Epidermal melanocyte (primary cell): ENCODE data around the gene DBP.
"Not testable (repeated sequence)": the region's sequence is repeated elsewhere in the genome, so short reads cannot be mapped to it uniquely, and the experiment has no call there.

Experiments
- DNase-seq: peaks from one replicate; pipeline ENCODE4 v3.0.0; 2011; ENCODE audit warnings: low spot score; ENCODE audit not compliant: insufficient read length

Gene DBP

DNA sequence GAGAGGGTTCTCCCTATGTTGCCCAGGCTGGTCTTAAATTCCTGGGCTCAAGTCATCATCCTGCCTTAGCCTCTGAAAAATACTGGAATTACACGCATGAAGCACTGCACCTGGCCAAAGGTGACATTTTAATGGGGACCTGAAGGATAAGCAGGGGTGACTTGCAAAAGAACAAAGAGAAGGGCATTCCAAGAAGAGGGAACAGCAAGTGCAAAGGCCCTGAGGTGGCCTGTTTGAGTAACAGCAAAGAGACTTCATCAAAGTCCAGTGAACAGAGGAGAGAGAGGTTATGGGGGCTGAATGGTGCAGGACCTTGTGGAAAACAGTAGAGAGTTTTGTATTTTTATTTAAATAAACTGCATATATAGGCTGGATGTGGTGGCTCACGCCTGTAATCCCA, 4.7 kb upstream of the DBP start:
- DNase-seq = no peak

DNA sequence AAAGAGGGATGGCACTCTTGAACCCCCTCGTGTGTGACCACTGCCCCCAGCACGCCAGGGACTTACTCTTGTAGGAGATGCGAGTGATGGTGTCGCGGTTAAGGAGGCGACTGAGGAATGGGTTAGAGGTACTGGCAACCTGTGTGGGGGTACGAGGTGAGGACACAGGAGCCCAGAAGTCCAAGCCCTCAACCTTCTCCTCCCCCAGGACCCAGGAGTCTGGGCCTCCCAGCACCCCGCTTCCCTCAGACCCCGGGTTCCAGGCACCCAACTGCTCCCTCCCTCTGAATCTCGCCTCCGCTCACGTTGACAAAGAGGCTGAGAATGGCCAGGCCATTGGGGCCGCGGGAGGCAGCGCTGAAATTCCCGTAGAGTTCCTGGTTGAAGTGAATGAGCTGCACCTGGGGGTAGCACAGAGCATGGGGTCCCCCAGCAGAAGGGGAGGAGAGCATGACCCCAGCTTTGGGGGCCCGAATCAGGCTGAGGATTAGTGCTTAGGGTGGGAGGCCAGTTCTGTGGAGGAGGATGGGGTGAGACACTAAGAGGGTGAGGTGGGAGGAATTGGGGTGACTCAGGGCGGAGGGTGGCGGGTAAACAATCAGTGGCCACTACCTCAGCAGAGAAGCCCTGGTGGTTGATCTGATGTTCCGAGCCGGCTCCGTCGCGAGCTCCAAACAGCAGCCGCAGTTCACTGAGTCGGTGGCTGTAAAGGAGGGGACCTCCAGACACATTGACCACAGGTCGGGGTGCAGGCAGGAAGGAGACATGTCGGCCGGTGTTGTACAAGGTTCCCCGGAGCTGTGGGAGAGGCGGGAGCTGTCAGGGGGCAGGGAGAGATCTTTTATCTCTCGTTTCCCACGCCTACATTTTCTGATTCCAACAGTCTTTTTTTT, 2.5 kb upstream of the DBP start:
- no peak for DNase-seq

DNA sequence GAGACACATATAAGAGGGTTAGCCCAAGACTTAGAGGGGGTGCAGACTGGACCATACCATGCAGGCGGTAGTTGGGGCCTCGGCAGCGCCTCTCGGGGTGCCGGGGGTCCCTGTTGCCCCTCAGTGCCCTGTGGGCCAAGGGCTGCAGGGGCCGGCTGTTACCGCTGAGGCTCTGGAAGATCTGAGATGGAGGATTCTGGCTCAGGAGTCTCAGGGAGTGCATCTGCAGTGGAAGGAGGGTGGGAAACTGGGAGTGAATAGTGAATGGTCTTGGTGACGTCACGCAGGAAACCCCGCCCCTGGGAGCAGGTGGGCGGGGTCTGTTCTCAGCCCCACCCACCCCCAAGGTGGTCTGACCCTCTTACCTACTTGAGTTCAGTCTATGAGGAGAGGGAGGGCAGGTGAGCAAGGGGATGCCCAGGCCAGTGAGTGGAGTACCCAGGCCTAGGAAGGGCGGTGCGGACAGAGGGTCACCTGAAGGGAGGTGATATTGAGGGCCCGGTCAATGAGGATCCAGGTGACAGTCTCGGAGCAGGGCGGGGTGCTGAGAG, 1.7 kb upstream of the DBP start:
- DNase-seq = no peak

DNA sequence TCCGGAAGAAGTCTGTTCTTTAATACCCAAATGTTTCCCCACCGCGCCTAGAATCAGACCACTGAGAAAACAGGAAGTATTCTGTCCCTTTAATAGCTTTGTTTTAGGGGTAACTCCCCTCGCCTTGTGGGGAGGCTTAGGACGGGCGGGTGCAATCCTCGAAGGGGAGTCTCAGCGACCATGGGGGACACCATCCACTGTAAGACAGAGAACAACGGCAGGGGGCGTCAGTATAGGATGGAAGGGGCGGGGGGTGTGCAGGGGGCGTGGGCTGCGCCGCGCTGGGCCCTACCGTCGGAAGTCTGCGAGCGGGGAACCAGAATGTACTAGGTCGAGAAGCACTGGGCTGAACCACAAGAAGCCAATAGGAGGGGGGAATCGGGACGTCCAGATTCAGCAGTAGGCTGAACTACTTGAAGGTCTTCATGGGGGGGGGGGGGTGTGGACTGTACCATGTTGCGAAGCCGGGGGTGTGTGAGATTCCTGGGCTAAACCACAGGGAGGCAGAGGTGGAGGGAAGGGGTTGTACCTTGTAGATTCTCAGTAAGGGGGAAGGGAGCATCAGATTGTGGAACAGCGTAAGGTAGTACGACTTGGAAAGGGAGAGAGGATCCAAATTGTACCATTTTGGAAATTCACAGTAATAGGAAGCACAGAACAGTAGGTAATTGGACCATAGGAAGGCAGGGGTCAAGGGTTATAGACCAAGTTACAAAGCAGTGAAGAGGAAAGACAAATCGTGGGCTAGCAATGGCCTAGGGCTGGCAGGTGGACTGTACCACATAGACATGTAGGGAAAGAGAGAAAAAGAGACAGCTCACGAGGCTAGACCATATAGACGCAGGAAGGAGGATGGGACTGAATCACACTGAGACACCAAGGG, 1.0 kb upstream of the DBP start:
- DNase-seq = peak; percentile 93

DNA sequence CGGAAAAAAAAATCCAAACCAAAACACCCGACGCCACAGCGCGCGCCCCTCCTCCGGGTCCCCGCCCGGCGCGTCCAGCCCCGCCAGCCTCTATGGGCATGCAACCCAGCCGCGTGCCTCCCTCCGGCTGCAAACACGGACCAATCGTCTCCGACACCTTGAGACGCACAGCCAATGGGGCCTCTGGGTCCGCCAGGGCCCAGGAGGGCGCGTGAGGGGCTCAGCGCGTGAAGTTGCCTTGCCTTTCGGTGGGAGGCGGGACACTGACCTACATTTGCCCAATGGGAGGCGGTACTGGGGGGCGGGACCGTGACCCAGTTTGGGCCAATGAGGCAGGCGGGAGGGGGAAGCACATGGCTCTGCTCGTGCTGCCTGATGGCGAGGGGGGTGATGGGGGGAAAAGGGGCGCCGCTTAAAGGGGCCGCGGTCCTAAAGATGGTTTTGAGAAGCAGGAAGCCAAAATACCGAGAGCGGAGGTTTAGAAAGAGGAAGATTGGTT, 319 bp upstream of the DBP start:
- peak; percentile 99 for DNase-seq

DNA sequence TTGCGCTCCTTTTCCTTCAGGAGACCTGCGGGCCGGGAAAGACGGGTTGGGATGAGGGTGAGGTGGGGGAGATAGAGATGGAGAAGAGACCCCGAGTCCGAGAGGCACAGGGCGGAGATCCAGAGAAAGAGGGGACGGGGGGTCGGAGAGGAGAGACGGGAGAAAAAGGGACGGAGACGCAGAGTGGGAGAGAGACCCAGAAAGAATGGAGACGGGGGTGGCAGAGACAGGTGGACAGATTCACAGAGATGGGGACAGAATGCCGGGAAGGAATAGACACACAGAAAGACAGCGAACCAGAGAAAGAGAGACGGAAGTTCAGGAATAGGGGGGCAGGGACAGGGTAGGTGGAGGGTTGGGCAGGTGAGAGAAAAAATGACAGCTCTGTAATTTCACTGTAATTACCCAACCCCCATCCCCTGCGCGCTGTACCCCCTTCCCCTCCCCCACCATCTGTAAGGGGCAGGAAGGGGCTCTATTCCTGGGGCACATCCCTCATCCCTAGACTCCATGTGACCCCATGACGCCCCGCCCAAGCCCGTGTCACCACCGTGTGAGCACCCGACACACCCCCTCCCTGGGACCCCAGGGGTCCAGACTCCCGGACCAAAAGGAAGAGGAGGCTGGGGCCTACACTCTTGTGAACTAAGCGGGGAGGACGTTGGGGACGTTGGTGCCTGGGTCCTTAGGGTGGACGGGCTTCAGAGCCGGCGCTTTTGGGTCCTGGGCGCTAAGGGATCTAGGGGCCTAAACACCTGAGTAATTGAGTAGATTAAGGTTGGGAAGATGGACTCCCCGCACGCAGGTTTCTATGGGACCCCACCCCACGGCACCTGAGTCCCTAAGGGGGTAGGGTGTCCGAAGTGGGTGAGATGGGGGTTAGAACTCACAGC, 967 bp downstream of the DBP start:
- no peak for DNase-seq

DNA sequence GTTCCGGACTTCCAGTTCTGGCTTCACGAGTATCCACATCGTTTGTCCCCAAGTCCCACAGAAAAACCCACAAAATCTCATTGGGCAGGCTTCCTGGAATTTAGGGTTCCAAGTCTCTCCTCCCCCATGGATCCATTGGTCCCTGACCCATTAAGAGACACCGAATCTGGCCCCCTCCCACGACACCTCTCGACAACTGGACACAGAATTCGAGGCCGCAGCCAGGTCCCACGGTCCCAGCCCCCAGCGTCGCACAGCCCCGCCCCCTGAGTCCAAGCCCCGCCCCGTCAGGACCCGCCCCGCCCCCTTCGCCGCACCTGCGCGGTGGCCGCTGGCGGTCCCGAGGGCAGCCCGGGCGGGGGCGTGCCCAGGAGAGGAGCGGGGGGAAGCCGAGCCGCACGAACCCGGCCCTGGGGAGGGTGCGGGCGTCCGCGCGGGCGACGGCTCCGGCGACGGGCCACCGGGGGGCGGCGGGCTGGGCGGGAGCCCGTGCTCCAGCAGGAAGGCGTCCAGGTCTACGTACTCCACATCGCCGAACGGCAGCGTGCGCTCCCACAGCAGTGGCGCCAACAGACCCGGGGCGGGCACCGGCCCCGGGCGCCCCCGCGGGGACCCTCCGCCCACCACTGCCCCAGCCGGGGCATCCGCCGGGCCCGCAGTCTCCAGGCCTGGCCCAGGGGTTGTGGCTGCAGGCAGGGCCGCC, 1.8 kb downstream of the DBP start:
- DNase-seq = no peak

DNA sequence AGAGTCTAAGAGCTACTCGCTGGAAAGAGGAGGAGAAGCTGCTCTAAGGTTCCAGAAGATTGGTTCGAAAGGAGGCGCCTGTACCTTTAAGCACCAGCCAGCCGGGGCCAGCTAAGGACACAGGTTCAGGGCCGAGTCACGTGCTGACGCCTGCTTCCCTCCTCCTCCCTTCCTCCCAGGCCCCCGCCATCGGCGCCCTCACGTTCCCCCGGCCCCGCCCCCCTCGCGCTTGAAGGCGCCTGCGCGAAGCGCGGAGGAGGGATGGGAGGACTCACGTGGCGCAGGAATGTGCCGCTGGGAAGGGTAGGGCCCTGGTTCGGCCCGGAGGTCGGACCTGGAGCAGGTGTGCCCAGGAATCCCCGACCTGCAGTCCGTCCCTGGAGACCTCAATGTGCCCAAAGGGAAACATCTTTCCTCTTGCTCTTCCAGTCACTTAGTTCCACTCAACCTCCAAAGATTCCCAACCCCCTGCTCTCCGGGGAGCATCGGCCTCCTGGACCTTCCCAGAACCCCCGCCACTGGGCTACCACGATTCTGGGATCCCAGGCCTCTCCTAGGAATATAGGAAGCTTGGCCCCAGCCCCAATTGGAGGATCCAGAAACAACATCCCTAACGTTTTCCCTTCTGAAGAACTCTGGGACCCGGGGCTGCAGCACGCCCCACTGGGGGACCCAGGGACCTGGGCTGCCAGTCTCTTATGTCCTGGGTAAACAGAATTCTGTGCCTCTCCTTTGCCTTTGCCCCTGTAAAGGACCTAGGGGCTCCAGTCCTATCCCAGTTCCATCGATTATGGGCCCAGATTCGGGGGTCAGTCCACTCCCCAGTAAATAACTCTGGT, 2.5 kb downstream of the DBP start:
- DNase-seq = peak; percentile 90

DNA sequence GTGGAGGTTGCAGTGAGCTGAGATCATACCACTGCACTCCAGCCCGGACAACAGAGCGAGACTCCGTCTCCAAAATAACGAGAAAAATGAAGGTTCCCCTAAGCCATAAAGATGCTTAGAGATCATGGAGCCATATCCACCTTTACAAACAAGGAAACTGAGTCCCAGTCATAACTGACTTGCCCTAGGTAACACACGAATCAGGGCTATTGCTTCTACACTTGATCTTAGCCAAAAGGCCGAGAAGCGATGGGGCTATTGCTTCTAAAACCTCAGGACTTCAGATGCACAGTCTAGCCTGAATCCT, 3.2 kb downstream of the DBP start:
- DNase-seq = no peak

DNA sequence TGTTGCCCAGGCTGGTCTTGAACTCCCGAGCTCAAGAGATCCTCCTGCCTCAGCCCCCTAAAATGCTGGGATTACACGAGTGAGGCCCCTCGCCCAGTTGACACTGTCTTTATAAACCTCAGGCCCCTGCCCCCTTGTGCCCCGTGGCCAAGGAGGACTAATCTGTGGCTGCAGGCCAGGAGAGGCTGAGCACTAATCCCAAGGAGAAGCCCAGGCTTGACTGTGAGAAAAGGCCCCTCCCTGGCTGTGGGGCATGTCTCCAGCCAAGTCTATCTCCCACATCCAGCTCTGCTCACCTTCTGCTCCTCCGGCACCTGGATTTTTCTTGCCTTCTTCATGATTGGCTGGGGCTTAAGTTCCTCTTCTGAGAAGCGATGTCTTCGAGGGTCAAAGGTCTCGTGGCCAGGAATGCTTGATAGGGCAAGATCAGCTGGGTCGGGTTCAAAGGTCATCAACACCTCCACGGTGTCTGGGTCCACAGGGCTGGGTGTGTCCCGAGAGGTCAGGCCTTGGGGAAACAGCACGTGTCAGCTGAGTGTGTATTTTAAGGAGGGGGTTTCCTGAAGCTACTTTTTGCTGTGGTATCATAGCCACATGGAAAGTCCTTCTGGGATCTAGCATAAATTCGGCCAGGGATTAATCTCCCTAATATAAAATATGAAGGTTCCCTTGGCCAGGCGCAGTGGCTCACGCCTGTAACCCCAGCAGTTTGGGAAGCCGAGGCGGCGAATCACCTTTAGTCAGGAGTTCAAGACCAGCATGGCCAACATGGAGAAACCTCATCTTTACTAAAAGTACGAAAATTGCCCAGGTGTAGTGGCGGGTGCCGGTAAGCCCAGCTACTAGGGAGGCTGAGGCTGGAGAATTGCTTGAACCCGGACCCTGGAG, 3.8 kb downstream of the DBP start:
- no peak for DNase-seq

DNA sequence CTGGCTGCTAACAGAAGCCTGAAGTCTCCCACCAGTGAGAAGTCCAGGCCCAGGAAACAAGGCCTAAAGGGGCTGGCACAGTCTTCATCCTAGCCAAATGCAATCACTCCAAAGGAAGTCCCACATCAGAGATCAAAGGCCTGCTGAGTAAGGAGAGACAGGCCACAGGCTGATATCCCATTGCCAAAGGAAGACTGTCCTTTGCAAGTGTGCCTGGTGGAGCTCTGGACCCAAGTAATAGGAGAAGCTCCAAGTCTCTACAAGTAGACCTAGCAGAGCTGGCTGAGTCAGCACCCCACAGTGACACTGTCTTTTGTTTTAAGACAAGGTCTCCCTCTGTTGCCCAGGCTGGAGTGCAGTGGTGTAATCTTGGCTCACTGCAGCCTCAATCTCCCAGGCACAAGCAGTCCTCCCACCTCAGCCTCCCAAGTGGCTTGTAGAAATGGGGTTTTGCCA, 4.5 kb downstream of the DBP start:
- DNase-seq = peak; percentile 2

DNA sequence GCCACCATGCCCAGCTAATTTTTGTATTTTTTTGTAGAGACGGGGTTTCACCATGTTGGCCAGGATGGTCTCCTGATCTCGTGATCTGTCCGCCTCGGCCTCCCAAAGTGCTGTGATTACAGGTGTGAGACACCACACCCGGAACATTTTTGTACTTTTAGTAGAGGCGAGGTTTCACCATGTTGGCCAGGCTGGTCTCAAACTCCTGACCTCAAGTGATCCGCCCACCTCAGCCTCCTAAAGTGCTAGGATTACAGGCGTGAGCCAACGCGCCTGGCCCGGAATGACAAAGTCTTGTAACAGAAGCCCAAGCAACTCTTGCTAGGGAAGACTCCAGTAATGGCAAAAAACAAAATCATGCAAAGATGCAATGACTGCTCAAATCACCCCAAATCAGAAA, 4.9 kb downstream of the DBP start:
- DNase-seq = not testable (repeated sequence)

DNA sequence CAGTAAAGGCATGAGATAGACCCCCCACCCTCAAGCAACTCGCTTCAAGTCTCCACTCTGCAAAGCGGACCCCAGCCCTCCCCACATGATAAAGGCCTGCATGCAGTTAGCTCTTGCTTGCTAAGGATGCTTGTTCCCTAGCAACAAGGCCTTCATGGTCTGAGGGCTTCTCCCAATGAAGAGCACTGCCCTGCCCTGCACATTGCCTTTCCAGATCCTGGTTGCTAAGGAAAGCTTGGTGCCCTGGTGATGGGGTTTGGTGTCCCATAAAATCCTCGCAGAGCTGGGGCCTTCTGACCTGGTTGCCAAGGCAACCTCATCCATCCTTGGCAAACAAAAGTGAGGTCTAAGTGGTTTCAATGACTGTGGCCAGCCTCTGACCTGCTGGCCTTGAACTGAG, 6.0 kb downstream of the DBP start:
- DNase-seq = no peak

DNA sequence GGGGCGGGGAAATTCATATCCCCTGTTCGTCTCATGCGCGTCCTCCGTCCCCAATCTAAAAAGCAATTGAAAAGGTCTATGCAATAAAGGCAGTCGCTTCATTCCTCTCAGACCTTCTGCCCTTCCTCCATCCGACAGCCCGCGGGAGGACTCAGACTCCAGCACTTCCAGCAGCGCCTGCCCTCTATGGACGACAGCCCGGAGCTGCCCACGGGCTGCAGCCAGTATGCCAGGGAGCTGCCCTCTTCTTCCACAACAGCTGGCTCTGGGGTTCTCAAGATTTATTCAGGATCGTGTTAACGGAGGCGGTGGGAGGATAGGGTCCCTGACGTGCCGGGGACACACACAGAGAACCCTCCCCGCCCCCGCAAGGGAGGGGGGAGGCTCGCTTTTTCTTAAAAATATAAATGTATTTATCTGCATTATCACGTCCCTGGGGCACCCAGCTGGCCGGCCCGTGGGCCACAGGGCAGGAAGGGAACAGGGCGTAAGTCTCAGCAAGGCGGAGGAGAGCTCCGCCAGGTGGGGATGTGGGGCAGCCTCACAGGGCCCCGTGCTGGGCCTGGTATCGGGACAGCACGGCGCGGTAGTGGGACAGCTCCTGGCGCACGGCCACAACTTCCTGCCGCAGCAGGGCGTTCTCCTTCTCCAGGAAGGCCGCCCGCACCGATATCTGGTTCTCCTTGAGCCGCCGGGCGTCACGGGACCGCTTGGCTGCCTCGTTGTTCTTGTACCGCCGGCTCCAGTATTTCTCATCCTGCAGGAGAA, 6.7 kb downstream of the DBP start:
- DNase-seq = no peak

DNA sequence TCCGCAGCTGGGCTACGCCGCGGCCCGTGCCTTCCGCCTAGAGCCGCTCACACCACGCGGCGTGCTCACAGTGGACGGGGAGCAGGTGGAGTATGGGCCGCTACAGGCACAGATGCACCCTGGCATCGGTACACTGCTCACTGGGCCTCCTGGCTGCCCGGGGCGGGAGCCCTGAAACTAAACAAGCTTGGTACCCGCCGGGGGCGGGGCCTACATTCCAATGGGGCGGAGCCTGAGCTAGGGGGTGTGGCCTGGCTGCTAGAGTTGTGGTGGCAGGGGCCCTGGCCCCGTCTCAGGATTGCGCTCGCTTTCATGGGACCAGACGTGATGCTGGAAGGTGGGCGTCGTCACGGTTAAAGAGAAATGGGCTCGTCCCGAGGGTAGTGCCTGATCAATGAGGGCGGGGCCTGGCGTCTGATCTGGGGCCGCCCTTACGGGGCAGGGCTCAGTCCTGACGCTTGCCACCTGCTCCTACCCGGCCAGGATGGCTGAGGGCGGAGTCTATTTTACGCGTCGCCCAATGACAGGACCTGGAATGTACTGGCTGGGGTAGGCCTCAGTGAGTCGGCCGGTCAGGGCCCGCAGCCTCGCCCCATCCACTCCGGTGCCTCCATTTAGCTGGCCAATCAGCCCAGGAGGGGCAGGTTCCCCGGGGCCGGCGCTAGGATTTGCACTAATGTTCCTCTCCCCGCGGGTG, 7.4 kb downstream of the DBP start:
- no peak for DNase-seq

DNA sequence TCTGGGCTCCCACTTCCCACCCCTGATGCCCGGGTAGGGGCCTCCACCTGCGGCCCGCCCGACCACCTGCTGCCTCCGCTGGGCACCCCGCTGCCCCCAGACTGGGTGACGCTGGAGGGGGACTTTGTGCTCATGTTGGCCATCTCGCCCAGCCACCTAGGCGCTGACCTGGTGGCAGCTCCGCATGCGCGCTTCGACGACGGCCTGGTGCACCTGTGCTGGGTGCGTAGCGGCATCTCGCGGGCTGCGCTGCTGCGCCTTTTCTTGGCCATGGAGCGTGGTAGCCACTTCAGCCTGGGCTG, 7.9 kb downstream of the DBP start:
- DNase-seq = no peak
